A673 (cell line): Measurements from ENCODE around the gene ZNF700. TPM values are rescaled to one million over a fixed set of nuclear protein-coding genes. Genes with fewer than 3 reads are reported as not detected.
"Not testable (repeated sequence)": the region's sequence is repeated elsewhere in the genome, so short reads cannot be mapped to it uniquely, and the experiment has no call there.

Experiments
- BruUV-seq: library from RNA; stranded (reverse); fragments of 400-500 nt; replicated peaks from 2 replicates; lab custom pipeline; 2021; lab: Mats Ljungman, UMichigan
- CTCF ChIA-PET: fragments of 300-600 bp; sonication (Branson Sonifier 250); formaldehyde crosslinking; loops from one replicate; lab custom pipeline; 2022; ENCODE audit warnings: antibody characterized with exemption; lab: Charles Lee
- POLR2A ChIA-PET: fragments of 300-600 bp; sonication (Branson Sonifier 250); formaldehyde crosslinking; loops from one replicate; lab custom pipeline; 2022; ENCODE audit warnings: antibody characterized with exemption; ENCODE audit not compliant: low non-redundant PET; lab: Charles Lee
- DNase-seq: peaks from one replicate; pipeline ENCODE4 v3.0.0-alpha.2; 2015; ENCODE audit warnings: low spot score
- H3K27ac ChIP-seq: fragments of 200-600 bp; sonication (generic); 2 replicates; pipeline ENCODE4 v1.5.1; 2016; ENCODE audit warnings: mixed run types, low read depth, mild to moderate bottlenecking, mixed read lengths, antibody characterized with exemption, low read length; ENCODE audit not compliant: poor library complexity, severe bottlenecking
- H3K27me3 ChIP-seq: fragments of 200-600 bp; sonication (generic); replicated peaks from 2 replicates; pipeline ENCODE4 v1.6.1; 2017; ENCODE audit warnings: mixed run types, low read depth, mild to moderate bottlenecking, mixed read lengths, antibody characterized with exemption, low read length; ENCODE audit not compliant: insufficient read depth, poor library complexity
- H3K36me3 ChIP-seq: fragments of 200-600 bp; sonication (generic); 2 replicates; pipeline ENCODE4 v1.6.1; 2016; ENCODE audit warnings: mixed run types, mild to moderate bottlenecking, mixed read lengths, antibody characterized with exemption, low read length; ENCODE audit not compliant: insufficient read depth, poor library complexity, severe bottlenecking
- H3K4me1 ChIP-seq: fragments of 200-600 bp; sonication (generic); 2 replicates; pipeline ENCODE4 v1.6.1; 2017; ENCODE audit warnings: mixed run types, mild to moderate bottlenecking, mixed read lengths, antibody characterized with exemption, low read length; ENCODE audit not compliant: insufficient read depth, poor library complexity, severe bottlenecking
- H3K4me3 ChIP-seq: fragments of 200-600 bp; sonication (generic); 2 replicates; pipeline ENCODE4 v1.5.1; 2016; ENCODE audit warnings: low read depth, mixed run types, mild to moderate bottlenecking, mixed read lengths, low read length; ENCODE audit not compliant: poor library complexity, severe bottlenecking
- H3K9me3 ChIP-seq: fragments of 200-600 bp; sonication (generic); 2 replicates; pipeline ENCODE4 v1.6.1; 2016; ENCODE audit warnings: mixed run types, low read depth, mild to moderate bottlenecking, mixed read lengths, antibody characterized with exemption, low read length; ENCODE audit not compliant: poor library complexity, severe bottlenecking
- CTCF ChIP-seq: fragments of 300-800, 200-600 bp; sonication (generic); conservative IDR thresholded peaks from 2 replicates; pipeline ENCODE4 v1.5.1; 2017; ENCODE audit warnings: low read depth, mild to moderate bottlenecking, antibody characterized with exemption, low read length, moderate library complexity, mixed read lengths
- EZH2 ChIP-seq: fragments of 200-600 bp; sonication (generic); IDR thresholded peaks from 2 replicates; pipeline ENCODE4 v1.6.1; 2017; ENCODE audit warnings: borderline replicate concordance, low read depth, mild to moderate bottlenecking, mixed read lengths, antibody characterized with exemption, low read length; ENCODE audit not compliant: poor library complexity, severe bottlenecking
- intact Hi-C: fragments of 100-400 bp; cut with micrococcal nuclease; formaldehyde crosslinking; loops from one replicate; pipeline ENCODE4 v1.10.0; 2022; ENCODE audit not compliant: unreplicated experiment
- total RNA-seq: library from RNA; stranded (reverse); gene quantifications from 2 replicates; pipeline ENCODE4 v1.2.3, GENCODE V29; 2021

Gene ZNF700
- total RNA-seq, 1 experiment from 2014 or later: 11.0 TPM

- ChIA-PET CTCF (no interaction called here), POLR2A (no interaction called here)
- TF ChIP-seq CTCF (no peak), EZH2 (no peak)
- Histone ChIP-seq H3K27me3 (no peaks in the 10 kb centered on the region), H3K4me1 (no peaks in the 10 kb centered on the region), H3K9me3 (peaks cover 14% of the 10 kb centered on the region), H3K27ac (no peak overlapping the region), H3K36me3 (peaks cover 12% of the 10 kb centered on the region), H3K4me3 (no peak overlapping the region)
- intact Hi-C loops: no loop called here
- BruUV-seq: no TSS peak
- no peak for DNase-seq
Observed at GRCh38 chr19:11931051-11931450, 6.1 kb downstream of the ZNF700 start.

- H3K4me3 ChIP-seq: no peak overlapping the region
- POLR2A ChIA-PET: no interaction called here
Observed at GRCh38 chr19:11931513-11931912, 6.6 kb downstream of the ZNF700 start.

GRCh38 chr19:11935829-11936228 lies 10.9 kb downstream of the ZNF700 start:
- POLR2A ChIA-PET, H3K4me1 ChIP-seq, intact Hi-C loops, H3K27me3 ChIP-seq, DNase-seq, H3K27ac ChIP-seq, BruUV-seq, H3K36me3 ChIP-seq, H3K4me3 ChIP-seq, CTCF ChIA-PET: not testable (repeated sequence)
- H3K9me3 ChIP-seq: peaks cover 24% of the 10 kb centered on the region

More at GRCh38 chr19:11931513-11931912, 6.6 kb downstream of the ZNF700 start:
- no TSS peak for BruUV-seq
- Histone ChIP-seq H3K27me3 (no peaks in the 10 kb centered on the region), H3K36me3 (peaks cover 12% of the 10 kb centered on the region), H3K27ac (no peak overlapping the region), H3K4me1 (no peaks in the 10 kb centered on the region), H3K9me3 (peaks cover 14% of the 10 kb centered on the region)
- CTCF ChIA-PET: no interaction called here
- no peak for DNase-seq
- intact Hi-C loops: no loop called here
- no peak for TF ChIP-seq CTCF
- no peak for TF ChIP-seq EZH2

- intact Hi-C loops, H3K27me3 ChIP-seq, POLR2A ChIA-PET, H3K4me3 ChIP-seq, BruUV-seq, H3K36me3 ChIP-seq, DNase-seq, H3K27ac ChIP-seq, H3K4me1 ChIP-seq, CTCF ChIA-PET: not testable (repeated sequence)
- H3K9me3 ChIP-seq: peaks cover 42% of the 10 kb centered on the region
Observed at GRCh38 chr19:11938383-11938782, 13.5 kb downstream of the ZNF700 start.

- intact Hi-C loops, POLR2A ChIA-PET, H3K4me1 ChIP-seq, DNase-seq, CTCF ChIA-PET, BruUV-seq, H3K27me3 ChIP-seq, H3K4me3 ChIP-seq, H3K27ac ChIP-seq: not testable (repeated sequence)
- Histone ChIP-seq H3K9me3 (peaks cover 63% of the 10 kb centered on the region), H3K36me3 (peaks cover 10% of the 10 kb centered on the region)
Observed at GRCh38 chr19:11941361-11941887, 16.5 kb downstream of the ZNF700 start.
